WTC11 (cell line): ENCODE data around the gene LOXL3. TPM values are rescaled to one million over a fixed set of nuclear protein-coding genes. Genes with fewer than 3 reads are reported as not detected.

ENCODE experiments used
- ATAC-seq: fragments of 200-7000 bp; cut with Tn5 transposase; 2 replicates; pipeline ENCODE4 v1.10.0; 2021; ENCODE audit warnings: mild to moderate bottlenecking, moderate library complexity
- CTCF ChIA-PET: fragments of 300-600 bp; sonication (Branson Sonifier 250); formaldehyde crosslinking; loops from one replicate; lab custom pipeline; 2021; ENCODE audit warnings: antibody characterized with exemption; lab: Charles Lee
- POLR2A ChIA-PET: fragments of 350-600 bp; sonication (Branson Sonifier 250); formaldehyde crosslinking; loops from one replicate; lab custom pipeline; 2021; ENCODE audit warnings: antibody characterized with exemption; lab: Charles Lee
- DNase-seq: peaks from one replicate; pipeline ENCODE4 v3.0.0; 2021; ENCODE audit warnings: low spot score
- H3K27ac Mint-ChIP-seq: 2 replicates; pipeline ENCODE4 v1.8.0; 2021; ENCODE audit warnings: mixed read lengths
- H3K27me3 Mint-ChIP-seq: 2 replicates; pipeline ENCODE4 v1.8.0; 2021; ENCODE audit warnings: low read depth, mild to moderate bottlenecking, moderate library complexity, mixed read lengths
- H3K36me3 Mint-ChIP-seq: 2 replicates; pipeline ENCODE4 v1.8.0; 2021; ENCODE audit warnings: mixed read lengths
- H3K4me1 Mint-ChIP-seq: 2 replicates; pipeline ENCODE4 v1.8.0; 2022; ENCODE audit warnings: mixed read lengths
- H3K4me3 Mint-ChIP-seq: 2 replicates; pipeline ENCODE4 v1.8.0; 2021; ENCODE audit warnings: mild to moderate bottlenecking, moderate library complexity, mixed read lengths
- H3K9me3 Mint-ChIP-seq: 2 replicates; pipeline ENCODE4 v1.8.0; 2021; ENCODE audit warnings: mixed read lengths
- E2F1 ChIP-seq: sonication (generic); formaldehyde crosslinking; IDR thresholded peaks from 2 replicates; pipeline ENCODE4 v1.8.0; 2022; ENCODE audit warnings: mild to moderate bottlenecking, missing genetic modification reagents
- E2F4 ChIP-seq: sonication (generic); formaldehyde crosslinking; IDR thresholded peaks from 2 replicates; pipeline ENCODE4 v1.8.1; 2022; ENCODE audit warnings: low read depth, mild to moderate bottlenecking, moderate library complexity, missing genetic modification reagents, borderline replicate concordance
- FOXP4 ChIP-seq: sonication (generic); formaldehyde crosslinking; IDR thresholded peaks from 2 replicates; pipeline ENCODE4 v1.8.0; 2022; ENCODE audit warnings: mild to moderate bottlenecking, missing genetic modification reagents
- KAT7 ChIP-seq: sonication (generic); formaldehyde crosslinking; IDR thresholded peaks from 2 replicates; pipeline ENCODE4 v1.8.1; 2023; ENCODE audit warnings: missing genetic modification reagents, mild to moderate bottlenecking, borderline replicate concordance
- NFATC4 ChIP-seq: fragments of 250-450 bp; sonication (Bioruptor Pico); IDR thresholded peaks from 2 replicates; pipeline ENCODE4 v1.9.0; 2021; ENCODE audit warnings: mild to moderate bottlenecking
- NR3C1 ChIP-seq: sonication (generic); formaldehyde crosslinking; conservative IDR thresholded peaks from 2 replicates; pipeline ENCODE4 v1.8.1; 2023; ENCODE audit warnings: low read depth, mild to moderate bottlenecking, missing genetic modification reagents
- PRRX2 ChIP-seq: fragments of 250-450 bp; sonication (Bioruptor Pico); IDR thresholded peaks from 2 replicates; pipeline ENCODE4 v1.8.0; 2021; ENCODE audit warnings: mild to moderate bottlenecking
- RELA ChIP-seq: sonication (generic); formaldehyde crosslinking; IDR thresholded peaks from 2 replicates; pipeline ENCODE4 v1.8.1; 2022; ENCODE audit warnings: missing genetic modification reagents, mild to moderate bottlenecking, borderline replicate concordance
- TCF7 ChIP-seq: sonication (generic); formaldehyde crosslinking; IDR thresholded peaks from 2 replicates; pipeline ENCODE4 v1.8.0; 2022; ENCODE audit warnings: mild to moderate bottlenecking, low read depth, missing genetic modification reagents, moderate library complexity
- USF1 ChIP-seq: sonication (generic); formaldehyde crosslinking; IDR thresholded peaks from 2 replicates; pipeline ENCODE4 v1.8.0; 2022; ENCODE audit warnings: mild to moderate bottlenecking, missing genetic modification reagents
- ZBTB43 ChIP-seq: sonication (generic); formaldehyde crosslinking; IDR thresholded peaks from 2 replicates; pipeline ENCODE4 v1.8.1; 2023; ENCODE audit warnings: mild to moderate bottlenecking, missing genetic modification reagents
- ZNF219 ChIP-seq: sonication (generic); formaldehyde crosslinking; IDR thresholded peaks from 2 replicates; pipeline ENCODE4 v1.8.0; 2023; ENCODE audit warnings: missing genetic modification reagents, mild to moderate bottlenecking, borderline replicate concordance
- ZNF281 ChIP-seq: sonication (generic); formaldehyde crosslinking; IDR thresholded peaks from 2 replicates; pipeline ENCODE4 v1.8.0; 2023; ENCODE audit warnings: mild to moderate bottlenecking, missing genetic modification reagents
- ZNF317 ChIP-seq: sonication (generic); formaldehyde crosslinking; IDR thresholded peaks from 2 replicates; pipeline ENCODE4 v1.8.1; 2023; ENCODE audit warnings: low read depth, mild to moderate bottlenecking, moderate library complexity, missing genetic modification reagents, borderline replicate concordance
- ZNF512 ChIP-seq: sonication (generic); formaldehyde crosslinking; IDR thresholded peaks from 2 replicates; pipeline ENCODE4 v1.8.1; 2022; ENCODE audit warnings: missing genetic modification reagents, borderline replicate concordance
- total RNA-seq: library from RNA; stranded (reverse); gene quantifications from 3 replicates; pipeline ENCODE4 v1.2.3, GENCODE V29; 2021

Gene LOXL3
- total RNA-seq, 1 experiment from 2014 or later = 21.1 TPM

GRCh38 chr2:74576211-74576862, 22.6 kb upstream of the LOXL3 start:
- DNase-seq (no peak), ATAC-seq (no peak)
- Mint-ChIP-seq H3K4me3 (no peak overlapping the region), H3K9me3 (no peaks in the 10 kb centered on the region)
- POLR2A ChIA-PET = no interaction called here
- CTCF ChIA-PET = interaction anchor here (0.7 to 3.9 kb wide), 2 partner anchors 10 to 115 kb away, joined by 3 to 14 read pairs; no protein-coding TSS in a partner anchor
- TF ChIP-seq ZNF317 (CRISPR knock-in tag) = no peak
- no peak for TF ChIP-seq PRRX2
- TF ChIP-seq ZNF512 (CRISPR knock-in tag) = no peak
- TF ChIP-seq NFATC4 (CRISPR knock-in tag) = no peak
- no peak for TF ChIP-seq E2F4 (CRISPR knock-in tag)
- TF ChIP-seq ZBTB43 (CRISPR knock-in tag) = no peak
- TF ChIP-seq E2F1 (CRISPR knock-in tag) = no peak
- TF ChIP-seq ZNF219 (CRISPR knock-in tag) = no peak
- no peak for TF ChIP-seq TCF7 (CRISPR knock-in tag)
- no peak for TF ChIP-seq RELA (CRISPR knock-in tag)
- no peak for TF ChIP-seq FOXP4 (CRISPR knock-in tag)
- TF ChIP-seq ZNF281 (CRISPR knock-in tag) = no peak
- TF ChIP-seq USF1 (CRISPR knock-in tag) = no peak
- TF ChIP-seq KAT7 (CRISPR knock-in tag) = no peak
- no peak for TF ChIP-seq NR3C1 (CRISPR knock-in tag)
- TF ChIP-seq, all 79 proteins: peak for 0
- H3K27me3 Mint-ChIP-seq = peaks cover 23% of the 10 kb centered on the region
- no peaks in the 10 kb centered on the region for H3K36me3 Mint-ChIP-seq
- H3K4me1 Mint-ChIP-seq = peaks cover 10% of the 10 kb centered on the region
- H3K27ac Mint-ChIP-seq = no peak overlapping the region
